Raji (cell line): ENCODE measurements around the gene ABCC12.

Experiments
- POLR2A ChIP-seq: IDR thresholded peaks from 2 replicates; pipeline ENCODE4 v1.6.1; 2011; ENCODE audit warnings: low read depth, low read length, control low read depth; ENCODE audit not compliant: insufficient read depth

The ABCC12 gene

DNA sequence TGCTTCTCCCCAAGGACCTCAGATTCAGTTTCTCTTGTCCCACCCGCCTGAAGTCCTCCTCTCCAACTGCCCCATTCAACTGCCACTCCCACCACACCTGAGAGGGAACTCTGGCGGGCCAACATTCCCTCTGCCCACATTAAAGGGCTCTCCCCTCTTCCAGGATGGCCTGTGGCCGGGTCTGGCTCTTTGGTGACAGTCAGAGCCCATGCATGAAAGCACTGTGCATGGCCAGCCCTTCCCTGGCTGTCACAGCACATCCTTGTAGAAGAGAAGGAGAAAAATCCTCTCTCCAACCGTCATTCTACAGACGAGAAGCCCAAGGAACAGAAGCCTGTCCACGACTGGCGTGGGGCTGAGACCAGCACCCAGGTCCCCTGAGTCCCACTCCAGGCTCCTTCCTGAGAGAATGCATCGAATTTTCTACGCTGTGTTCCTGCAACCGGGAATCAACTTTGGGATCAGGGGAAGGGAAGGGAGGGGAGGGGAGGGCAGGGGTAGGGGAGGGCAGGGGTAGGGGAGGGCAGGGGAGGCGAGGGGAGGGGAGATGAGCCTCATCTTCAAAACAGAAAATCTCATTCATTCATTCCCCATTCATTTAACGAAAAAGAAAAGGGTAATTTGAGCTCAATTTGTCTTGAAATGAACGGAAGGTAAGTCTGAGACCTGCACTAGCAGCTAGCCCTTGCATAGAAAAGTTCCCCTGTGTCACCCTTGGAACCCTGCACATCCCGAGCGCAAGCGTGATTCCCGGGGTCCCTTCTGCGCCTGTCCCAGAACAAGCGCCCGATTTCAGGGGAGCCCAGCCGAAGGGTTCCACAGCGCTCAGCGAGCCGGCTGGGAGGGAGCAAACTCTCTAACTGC, at the start of gene ABCC12:
TSS of gene ABCC12 (minus strand) at position 68 of the 864 bp plus-strand sequence. CDS start 9,569 bp downstream, outside the sequence.
- no peak for TF ChIP-seq POLR2A

DNA sequence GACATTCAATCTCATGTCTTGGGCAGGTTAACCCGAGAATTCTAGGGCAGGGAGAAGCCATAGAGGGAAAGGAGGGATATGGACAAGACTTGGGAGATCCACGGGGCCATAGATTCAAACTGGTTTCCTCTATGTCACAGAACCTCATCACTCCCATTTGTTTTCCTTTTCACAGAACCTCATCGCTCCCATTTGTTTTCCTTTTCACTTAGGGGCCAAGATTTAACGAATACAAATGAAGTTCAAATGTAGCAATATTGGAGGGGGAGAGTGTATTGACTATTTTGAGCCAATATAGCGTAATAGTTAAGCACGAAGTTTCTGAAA, 49.0 kb upstream of the ABCC12 start:
- no peak for TF ChIP-seq POLR2A

DNA sequence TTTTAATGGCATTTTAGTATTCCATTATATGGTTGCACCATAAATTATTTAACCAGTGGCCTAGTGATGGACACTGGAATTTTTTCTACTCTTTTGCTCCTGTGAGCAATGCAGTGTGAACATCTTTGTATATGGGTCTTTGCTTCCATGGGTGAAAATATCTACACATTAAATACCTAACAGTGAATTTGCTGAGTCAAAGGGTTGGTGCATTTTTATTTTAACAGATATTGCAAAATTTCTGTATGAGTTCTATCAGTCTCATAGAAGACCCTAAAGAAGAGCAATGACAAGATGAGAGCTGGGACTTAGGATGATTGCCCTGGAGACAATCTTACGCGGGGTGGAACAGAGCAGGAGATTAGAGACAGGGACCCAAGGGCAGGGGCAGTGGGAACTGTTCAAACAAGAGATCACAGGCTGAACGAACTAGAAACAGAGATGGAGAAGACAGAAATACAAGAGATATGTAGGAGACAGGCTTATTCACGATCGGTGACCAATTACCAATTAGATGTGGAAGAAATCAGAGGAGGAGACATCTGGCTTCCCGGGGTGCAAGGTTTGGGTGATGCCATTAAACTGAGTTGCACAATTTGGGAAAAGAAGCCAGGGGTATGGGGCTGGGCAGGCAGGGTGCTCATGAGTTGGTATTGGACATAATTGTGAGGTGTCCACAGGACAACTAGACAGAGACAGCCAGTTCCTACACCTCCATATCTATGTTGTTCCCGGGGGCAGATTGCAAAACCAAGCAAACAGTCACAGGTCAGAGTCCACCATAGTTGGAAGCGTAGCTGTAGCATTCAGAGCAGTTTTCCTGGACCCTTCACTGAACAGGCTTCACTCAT, 48.4 kb upstream of the ABCC12 start:
- no peak for TF ChIP-seq POLR2A

DNA sequence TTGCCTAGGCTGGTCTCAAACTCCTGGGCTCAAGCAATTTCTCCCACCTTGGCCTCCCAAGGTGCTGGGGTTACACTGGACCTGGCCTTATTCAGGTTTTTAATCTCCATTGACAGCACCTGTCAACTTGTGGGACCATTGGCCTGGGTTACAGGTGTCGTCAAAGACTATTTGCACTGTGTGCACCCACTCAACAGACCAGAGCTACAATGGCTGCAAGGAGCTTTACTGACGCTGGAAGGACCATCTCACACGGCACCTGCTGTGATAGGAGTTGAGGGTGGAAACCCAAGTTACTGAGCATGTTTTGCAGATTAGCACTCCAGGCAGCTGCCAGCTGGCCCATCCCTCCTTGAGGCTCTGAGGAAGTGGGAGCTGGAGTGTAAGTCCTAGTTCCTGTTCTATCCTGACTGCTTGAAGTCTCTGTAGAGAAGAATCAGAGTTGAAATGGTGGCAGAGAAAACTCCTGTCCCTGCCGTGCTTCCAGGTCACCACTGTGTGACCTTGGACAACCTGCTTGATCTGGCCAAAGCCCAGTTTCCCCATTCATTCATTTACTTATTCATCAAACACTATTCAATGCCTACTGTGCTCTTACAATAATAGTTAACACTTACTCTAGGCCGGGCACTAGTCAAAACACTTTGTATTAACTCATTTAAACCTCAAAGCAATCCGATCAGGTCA, 45.9 kb upstream of the ABCC12 start:
- TF ChIP-seq POLR2A, result no peak

GRCh38 chr16:48197294-48197693, 41.5 kb upstream of the ABCC12 start:
- TF ChIP-seq POLR2A, result no peak

DNA sequence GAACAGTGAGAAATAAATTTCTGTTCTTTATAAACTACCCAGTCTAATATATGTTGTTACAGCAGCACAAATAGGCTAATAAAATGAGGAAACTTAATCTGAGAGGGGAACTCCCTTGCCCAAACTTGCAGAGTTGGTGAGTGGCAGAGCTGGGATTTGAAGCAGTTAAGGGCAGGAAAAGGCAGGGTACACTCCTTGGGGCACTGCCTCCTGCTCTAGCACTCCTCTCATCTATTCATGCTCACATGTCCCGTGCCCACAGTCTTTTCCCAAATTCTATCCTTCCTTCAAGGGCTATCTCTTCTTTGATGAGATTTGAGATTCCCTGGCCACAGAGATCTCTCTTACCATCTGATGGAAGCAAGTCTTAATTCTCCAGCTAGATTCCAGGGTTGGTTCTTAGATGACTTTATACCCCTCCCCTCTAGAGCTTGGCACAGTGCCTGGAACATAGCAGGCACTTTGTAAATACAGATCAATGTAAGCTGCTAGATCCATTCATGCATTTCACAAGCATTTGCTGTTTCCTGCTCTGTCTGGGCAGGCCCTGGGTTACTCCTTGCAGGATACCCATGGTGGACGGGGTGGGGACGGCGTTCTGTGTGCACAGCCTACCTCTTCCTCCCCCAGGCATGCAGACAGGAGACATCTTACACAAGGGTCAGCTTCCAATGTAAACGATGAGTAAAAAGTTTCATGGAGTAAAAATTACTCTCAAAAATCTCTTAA, 39.2 kb upstream of the ABCC12 start:
- no peak for TF ChIP-seq POLR2A

GRCh38 chr16:48193846-48194245, 38.1 kb upstream of the ABCC12 start:
- no peak for TF ChIP-seq POLR2A

GRCh38 chr16:48188449-48189102, 32.8 kb upstream of the ABCC12 start:
- no peak for TF ChIP-seq POLR2A

DNA sequence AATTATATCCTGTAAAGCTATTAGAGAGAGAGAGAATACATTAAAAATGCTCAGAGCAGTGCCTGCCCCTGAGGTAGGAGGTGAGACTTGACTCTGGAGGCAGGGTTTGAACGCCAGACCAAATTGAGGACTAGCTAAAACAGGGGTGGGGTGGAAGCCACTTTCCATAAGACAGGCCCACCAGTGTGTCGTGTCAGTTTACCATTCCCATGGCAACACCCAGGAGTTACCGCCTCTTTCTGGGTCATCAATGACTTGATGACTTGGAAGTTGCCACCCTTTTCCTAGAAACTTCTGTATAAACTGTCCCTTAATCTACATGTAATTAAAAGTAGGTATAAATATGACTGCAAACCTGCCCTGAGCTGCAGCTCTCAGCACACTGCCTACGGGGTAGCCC, 32.0 kb upstream of the ABCC12 start:
- TF ChIP-seq POLR2A, result no peak

DNA sequence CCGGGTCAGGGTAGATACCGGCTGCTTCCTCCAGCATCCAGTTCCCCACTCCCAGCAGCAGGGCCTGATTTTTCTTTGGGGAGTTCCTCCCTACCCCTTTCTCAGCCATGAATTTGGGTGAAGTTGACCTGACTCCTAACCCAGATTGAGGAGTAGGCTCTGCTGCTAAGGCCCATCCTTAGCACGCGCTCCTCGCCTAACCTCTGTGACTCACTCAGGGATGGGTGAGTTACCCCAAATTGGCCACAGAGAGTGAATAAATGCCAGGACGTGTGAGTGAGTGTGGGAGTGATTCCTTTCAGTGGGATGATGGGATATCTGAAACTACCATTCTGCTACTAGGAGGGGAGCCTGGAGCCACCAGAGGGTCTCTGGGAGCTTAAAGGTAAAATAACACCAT, 28.9 kb upstream of the ABCC12 start:
- TF ChIP-seq POLR2A, result no peak

GRCh38 chr16:48182979-48183537, 27.3 kb upstream of the ABCC12 start:
- no peak for TF ChIP-seq POLR2A

GRCh38 chr16:48180868-48181480, 25.2 kb upstream of the ABCC12 start:
- TF ChIP-seq POLR2A, result no peak

DNA sequence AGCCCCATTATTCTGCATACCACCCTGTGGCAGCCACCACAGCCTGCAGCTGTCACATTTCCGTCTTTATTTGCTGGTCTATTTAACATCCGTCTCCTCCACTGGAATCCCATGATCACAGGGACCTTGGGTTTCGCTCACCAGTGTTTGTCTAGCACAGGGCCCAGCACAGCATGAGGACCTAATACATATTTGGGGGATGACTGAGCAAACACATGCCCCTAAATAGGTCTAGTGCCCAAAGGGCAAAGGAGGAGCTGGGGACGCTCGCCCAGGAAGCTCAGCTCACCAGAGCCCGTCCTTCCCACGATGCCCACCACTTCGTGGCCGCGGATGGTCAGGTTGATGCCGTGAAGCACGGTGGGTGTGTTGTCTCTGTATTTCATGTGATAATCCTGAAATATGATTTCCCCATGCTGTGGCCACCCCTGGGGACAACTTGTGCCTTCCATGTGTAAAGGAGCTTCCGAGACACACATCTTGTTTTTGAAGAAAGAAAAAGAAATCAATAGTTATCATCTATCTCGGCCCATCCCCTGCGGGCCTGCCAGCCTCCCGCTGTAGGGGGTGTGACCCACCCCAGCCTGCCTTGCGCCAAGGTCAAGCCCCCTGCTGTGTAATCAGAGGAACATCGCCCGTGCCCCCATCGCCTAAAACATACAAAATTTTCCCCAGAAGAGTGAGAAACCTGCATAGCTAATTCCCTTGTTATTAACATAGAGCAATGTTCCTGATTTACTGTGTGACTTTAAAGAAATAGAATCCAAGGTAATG, 21.0 kb upstream of the ABCC12 start:
- TF ChIP-seq POLR2A, result no peak
